SU-DHL-6 (cell line): ENCODE measurements around the gene ZNF208.
"Not testable (repeated sequence)": the region's sequence is repeated elsewhere in the genome, so short reads cannot be mapped to it uniquely, and the experiment has no call there.

Experiments used
- H2AFZ ChIP-seq: fragments of 200-600 bp; sonication (generic); 2 replicates; pipeline ENCODE4 v1.6.1; 2014; ENCODE audit warnings: low read depth, mild to moderate bottlenecking, moderate library complexity, mixed read lengths, antibody characterized with exemption, low read length; ENCODE audit not compliant: severe bottlenecking
- H3F3A ChIP-seq: fragments of 200-600 bp; shearing (Covaris generic); 2 replicates; pipeline ENCODE4 v1.6.0; 2016; ENCODE audit warnings: antibody characterized with exemption, mild to moderate bottlenecking; ENCODE audit not compliant: insufficient read depth
- H3K27ac ChIP-seq: fragments of 200-600 bp; sonication (generic); 2 replicates; pipeline ENCODE4 v1.5.1; 2016; ENCODE audit warnings: low read depth, mild to moderate bottlenecking, low read length, moderate library complexity, mixed read lengths
- H3K27me3 ChIP-seq: fragments of 200-600 bp; sonication (generic), shearing (Covaris generic); 2 replicates; pipeline ENCODE4 v1.6.0; 2014; ENCODE audit warnings: mild to moderate bottlenecking, low read length
- H3K36me3 ChIP-seq: fragments of 200-600 bp; sonication (generic); 2 replicates; pipeline ENCODE4 v1.6.1; 2014; ENCODE audit warnings: mild to moderate bottlenecking, low read length, mixed read lengths
- H3K4me2 ChIP-seq: fragments of 300-600, 200-600 bp; shearing (Covaris generic), sonication (generic); 2 replicates; pipeline ENCODE4 v1.6.0; 2014; ENCODE audit warnings: low read length, low read depth, mild to moderate bottlenecking; ENCODE audit not compliant: poor library complexity, severe bottlenecking
- H3K4me3 ChIP-seq: fragments of 200-600 bp; sonication (generic); 2 replicates; pipeline ENCODE4 v1.5.1; 2014; ENCODE audit warnings: antibody characterized with exemption, low read length, mild to moderate bottlenecking, mixed read lengths; ENCODE audit not compliant: insufficient read depth, poor library complexity, severe bottlenecking
- H3K79me2 ChIP-seq: fragments of 200-600 bp; sonication (generic); 2 replicates; pipeline ENCODE4 v1.6.1; 2014; ENCODE audit warnings: mild to moderate bottlenecking, low read length, moderate library complexity; ENCODE audit not compliant: insufficient read depth
- H3K9ac ChIP-seq: fragments of 200-600 bp; sonication (generic); 2 replicates; pipeline ENCODE4 v1.7.0; 2014; ENCODE audit warnings: mild to moderate bottlenecking, low read length
- H3K9me2 ChIP-seq: fragments of 200-600 bp; sonication (generic); replicated peaks from 2 replicates; pipeline ENCODE4 v1.6.1; 2014; ENCODE audit warnings: low read length; ENCODE audit not compliant: insufficient read depth
- H3K9me3 ChIP-seq: fragments of 200-600 bp; sonication (generic); 2 replicates; pipeline ENCODE4 v1.6.1; 2014; ENCODE audit warnings: low read length, mixed read lengths; ENCODE audit not compliant: insufficient read depth
- H4K20me1 ChIP-seq: fragments of 200-600 bp; sonication (generic); 2 replicates; pipeline ENCODE4 v1.6.1; 2014; ENCODE audit warnings: low read depth, mild to moderate bottlenecking, antibody characterized with exemption, low read length, moderate library complexity, mixed read lengths
- EZH2phosphoT487 ChIP-seq: fragments of 200-600 bp; sonication (generic), shearing (Covaris generic); conservative IDR thresholded peaks from 2 replicates; pipeline ENCODE4 v1.6.1; 2018; ENCODE audit warnings: mild to moderate bottlenecking, antibody characterized with exemption, low read length, moderate library complexity, mixed read lengths
- TF ChIP-seq, protein P1 (sequence below): fragments of 200-600 bp; sonication (generic); IDR thresholded peaks from one replicate; pipeline ENCODE4 v1.5.1; 2017; ENCODE audit warnings: antibody characterized with exemption, mild to moderate bottlenecking, low read length, moderate library complexity; ENCODE audit not compliant: insufficient read depth, poor library complexity, severe bottlenecking

ZNF208 gene

DNA sequence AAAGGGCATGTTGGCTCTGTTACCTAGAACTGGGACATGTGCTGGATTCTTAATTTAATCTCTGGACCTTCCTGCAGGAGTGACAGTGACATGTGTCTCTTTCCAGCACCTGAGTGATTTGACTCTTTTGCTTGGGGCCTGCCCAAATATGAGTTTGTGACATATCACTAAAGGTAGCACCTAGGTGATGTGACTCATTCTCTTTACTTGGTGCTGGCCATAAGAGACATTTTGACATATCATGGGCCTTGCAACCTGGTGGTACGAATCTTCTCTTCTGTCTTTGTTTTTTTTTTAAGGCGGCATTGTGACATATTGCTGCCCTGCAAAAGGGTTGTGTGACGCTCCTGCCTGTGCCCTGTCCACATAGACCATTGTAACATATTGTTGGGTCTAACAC lies 108.9 kb downstream of the ZNF208 start:
- H2AFZ ChIP-seq, result no peak overlapping the region
- no peaks in the 10 kb centered on the region for H3K36me3 ChIP-seq
- no peak overlapping the region for H3K27ac ChIP-seq
- no peaks in the 10 kb centered on the region for H3K9me2 ChIP-seq
- H3K4me3 ChIP-seq, result no peak overlapping the region
- TF ChIP-seq, protein P1, sequence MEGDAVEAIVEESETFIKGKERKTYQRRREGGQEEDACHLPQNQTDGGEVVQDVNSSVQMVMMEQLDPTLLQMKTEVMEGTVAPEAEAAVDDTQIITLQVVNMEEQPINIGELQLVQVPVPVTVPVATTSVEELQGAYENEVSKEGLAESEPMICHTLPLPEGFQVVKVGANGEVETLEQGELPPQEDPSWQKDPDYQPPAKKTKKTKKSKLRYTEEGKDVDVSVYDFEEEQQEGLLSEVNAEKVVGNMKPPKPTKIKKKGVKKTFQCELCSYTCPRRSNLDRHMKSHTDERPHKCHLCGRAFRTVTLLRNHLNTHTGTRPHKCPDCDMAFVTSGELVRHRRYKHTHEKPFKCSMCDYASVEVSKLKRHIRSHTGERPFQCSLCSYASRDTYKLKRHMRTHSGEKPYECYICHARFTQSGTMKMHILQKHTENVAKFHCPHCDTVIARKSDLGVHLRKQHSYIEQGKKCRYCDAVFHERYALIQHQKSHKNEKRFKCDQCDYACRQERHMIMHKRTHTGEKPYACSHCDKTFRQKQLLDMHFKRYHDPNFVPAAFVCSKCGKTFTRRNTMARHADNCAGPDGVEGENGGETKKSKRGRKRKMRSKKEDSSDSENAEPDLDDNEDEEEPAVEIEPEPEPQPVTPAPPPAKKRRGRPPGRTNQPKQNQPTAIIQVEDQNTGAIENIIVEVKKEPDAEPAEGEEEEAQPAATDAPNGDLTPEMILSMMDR, result no peak
- no peak for TF ChIP-seq EZH2phosphoT487
- H3K9ac ChIP-seq, result no peak overlapping the region
- H3K27me3 ChIP-seq, result no peaks in the 10 kb centered on the region
- H3K79me2 ChIP-seq, result no peaks in the 10 kb centered on the region
- no peaks in the 10 kb centered on the region for H4K20me1 ChIP-seq
- H3K9me3 ChIP-seq, result peaks cover 12% of the 10 kb centered on the region; the same call in 1 of the 2 replicates
- no peak overlapping the region for H3K4me2 ChIP-seq
- no peaks in the 10 kb centered on the region for H3F3A ChIP-seq

DNA sequence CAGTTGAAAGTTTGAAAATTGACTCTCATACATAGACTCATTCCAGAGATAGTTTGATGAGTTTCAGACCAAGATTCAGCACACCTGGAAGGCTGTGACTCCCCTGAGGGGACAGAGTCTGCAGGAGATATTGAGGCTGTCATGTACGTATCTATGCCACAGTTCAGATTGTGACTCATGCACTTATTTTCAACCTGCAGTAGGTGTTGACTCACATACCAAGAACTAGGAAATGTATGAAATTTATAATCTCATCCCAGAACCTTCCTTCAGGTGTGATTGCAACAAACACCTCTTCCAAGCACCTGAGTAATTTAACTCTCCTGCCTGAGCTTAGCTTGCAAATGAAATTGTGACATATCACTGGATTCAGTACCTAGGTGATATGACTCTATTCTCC lies 110.3 kb downstream of the ZNF208 start:
- no peaks in the 10 kb centered on the region for H3K9me2 ChIP-seq
- H3K36me3 ChIP-seq, result no peaks in the 10 kb centered on the region
- H3K9ac ChIP-seq, result no peak overlapping the region
- no peak overlapping the region for H3K27ac ChIP-seq
- H3K4me2 ChIP-seq, result no peak overlapping the region
- peaks cover 6% of the 10 kb centered on the region; the same call in 1 of the 2 replicates for H3K9me3 ChIP-seq
- H3K27me3 ChIP-seq, result no peaks in the 10 kb centered on the region
- H3K4me3 ChIP-seq, result no peak overlapping the region
- TF ChIP-seq, protein P1, result no peak
- TF ChIP-seq EZH2phosphoT487, result no peak
- no peaks in the 10 kb centered on the region for H3F3A ChIP-seq
- no peak overlapping the region for H2AFZ ChIP-seq
- no peaks in the 10 kb centered on the region for H3K79me2 ChIP-seq
- H4K20me1 ChIP-seq, result no peaks in the 10 kb centered on the region

DNA sequence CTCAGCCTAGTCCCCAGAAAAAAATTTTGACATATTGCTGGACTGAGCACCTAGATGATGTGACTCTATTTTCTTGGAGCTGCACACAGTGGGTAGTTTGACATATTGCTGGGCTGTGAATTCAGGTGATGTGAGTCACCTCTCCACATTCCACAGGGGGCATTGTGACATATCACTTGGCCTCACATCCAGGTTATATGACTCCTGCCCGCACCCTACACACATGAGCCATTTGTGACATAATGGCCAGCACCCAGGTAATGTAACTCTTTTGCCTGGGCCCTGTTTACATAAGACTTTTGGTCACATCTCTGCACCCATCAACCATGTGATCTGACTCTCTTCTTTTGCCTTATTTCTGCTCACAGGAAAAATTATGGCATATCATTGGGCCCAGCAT lies 119.7 kb downstream of the ZNF208 start:
- Histone ChIP-seq H3K9me3 (no peaks in the 10 kb centered on the region), H3K4me3 (no peak overlapping the region), H2AFZ (no peak overlapping the region), H3F3A (no peaks in the 10 kb centered on the region), H3K27ac (no peak overlapping the region), H4K20me1 (no peaks in the 10 kb centered on the region), H3K9me2 (no peaks in the 10 kb centered on the region), H3K36me3 (no peaks in the 10 kb centered on the region), H3K79me2 (no peaks in the 10 kb centered on the region), H3K9ac (no peak overlapping the region), H3K27me3 (no peaks in the 10 kb centered on the region), H3K4me2 (no peak overlapping the region)
- no peak for TF ChIP-seq EZH2phosphoT487
- TF ChIP-seq, protein P1, result no peak

DNA sequence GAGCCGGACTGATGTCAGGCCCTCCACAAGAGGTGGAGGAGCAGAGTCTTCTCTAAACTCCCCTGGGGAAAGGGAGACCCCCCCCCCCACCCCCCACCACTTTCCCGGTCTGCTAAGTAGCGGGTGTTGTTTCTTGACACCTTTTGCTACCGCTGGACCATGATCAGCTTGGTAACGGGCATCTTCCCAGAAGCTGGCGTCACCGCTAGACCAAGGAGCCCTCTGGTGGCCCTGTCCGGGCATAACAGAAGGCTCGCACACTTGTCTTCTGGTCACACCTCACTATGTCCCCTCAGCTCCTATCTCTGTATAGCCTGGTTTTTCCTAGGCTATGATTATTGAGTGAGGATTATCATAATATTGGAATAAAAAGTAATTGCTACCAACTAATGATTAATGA lies 120.7 kb downstream of the ZNF208 start:
- H3F3A ChIP-seq, H3K9me3 ChIP-seq, H3K27ac ChIP-seq, H3K4me2 ChIP-seq, H2AFZ ChIP-seq, H3K4me3 ChIP-seq, H3K27me3 ChIP-seq, H3K9ac ChIP-seq, H3K36me3 ChIP-seq, H4K20me1 ChIP-seq, H3K9me2 ChIP-seq, H3K79me2 ChIP-seq: not testable (repeated sequence)

DNA sequence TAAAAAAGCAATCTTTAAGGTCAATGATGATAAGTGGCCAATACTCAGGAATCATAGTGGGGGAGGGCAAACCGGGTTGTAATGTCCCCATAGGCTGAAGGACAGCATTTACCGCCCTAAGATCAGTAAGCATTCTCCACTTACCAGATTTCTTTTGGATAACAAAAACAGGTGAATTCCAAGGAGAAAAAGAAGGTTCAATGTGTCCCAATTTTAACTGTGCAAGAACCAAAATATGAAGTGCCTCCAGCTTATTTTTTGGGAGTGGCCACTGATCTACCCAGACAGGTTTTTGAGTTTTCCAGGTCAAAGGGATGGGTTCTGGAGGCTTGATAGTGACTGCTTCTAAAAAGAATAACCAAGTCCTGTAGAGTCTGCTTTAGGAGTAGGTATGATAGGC lies 125.2 kb downstream of the ZNF208 start:
- not testable (repeated sequence) for H3K4me2 ChIP-seq, H3K79me2 ChIP-seq, H3K4me3 ChIP-seq, H3F3A ChIP-seq, H3K27ac ChIP-seq, H3K9me3 ChIP-seq, H3K36me3 ChIP-seq, H4K20me1 ChIP-seq, H3K9me2 ChIP-seq, H2AFZ ChIP-seq, H3K9ac ChIP-seq, H3K27me3 ChIP-seq

DNA sequence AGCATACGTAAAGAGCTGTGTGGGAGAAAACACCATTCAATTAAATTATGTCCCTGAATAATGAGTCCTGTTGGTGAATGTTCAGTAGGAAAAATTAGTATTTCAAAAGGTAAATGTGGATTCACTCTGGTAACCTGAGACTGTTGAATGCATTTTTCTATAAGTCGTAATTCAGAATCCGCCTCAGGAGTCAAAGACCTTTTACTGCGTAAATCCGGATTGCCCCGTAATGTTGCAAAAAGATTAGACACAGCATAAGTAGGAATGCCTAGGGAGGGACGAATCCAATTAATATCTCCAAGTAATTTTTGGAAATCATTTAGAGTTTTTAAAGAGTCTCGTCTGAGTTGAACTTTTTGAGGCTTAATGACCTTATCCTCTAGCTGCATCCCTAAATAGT lies 126.0 kb downstream of the ZNF208 start:
- H3K4me2 ChIP-seq, H3K27ac ChIP-seq, H3K79me2 ChIP-seq, H3K9me2 ChIP-seq, H2AFZ ChIP-seq, H3K27me3 ChIP-seq, H3K36me3 ChIP-seq, H3F3A ChIP-seq, H3K4me3 ChIP-seq, H4K20me1 ChIP-seq, H3K9me3 ChIP-seq, H3K9ac ChIP-seq: not testable (repeated sequence)
